KMS-11 (cell line): ENCODE measurements around the gene CAP1.

Experiments
- H2AFZ ChIP-seq: fragments of 200-600 bp; sonication (generic); 2 replicates; pipeline ENCODE4 v1.6.1; 2016; ENCODE audit warnings: antibody characterized with exemption, mixed run types, low read depth
- H3K27ac ChIP-seq: fragments of 200-600 bp; sonication (generic); 2 replicates; pipeline ENCODE4 v1.6.1; 2016; ENCODE audit warnings: mild to moderate bottlenecking, mixed run types
- H3K27me3 ChIP-seq: fragments of 200-600 bp; sonication (generic); 2 replicates; pipeline ENCODE4 v1.6.1; 2017; ENCODE audit warnings: mild to moderate bottlenecking, low read depth, mixed run types, moderate library complexity; ENCODE audit not compliant: insufficient read depth
- H3K36me3 ChIP-seq: fragments of 200-600 bp; sonication (generic); 2 replicates; pipeline ENCODE4 v1.6.1; 2017; ENCODE audit warnings: mild to moderate bottlenecking, mixed run types; ENCODE audit not compliant: insufficient read depth
- H3K4me1 ChIP-seq: fragments of 200-600 bp; sonication (generic); 2 replicates; pipeline ENCODE4 v1.6.1; 2016; ENCODE audit warnings: mild to moderate bottlenecking, low read depth, mixed run types; ENCODE audit not compliant: poor library complexity, severe bottlenecking
- H3K4me2 ChIP-seq: fragments of 200-600 bp; sonication (generic); 2 replicates; pipeline ENCODE4 v1.7.0; 2016; ENCODE audit warnings: mild to moderate bottlenecking, mixed run types
- H3K4me3 ChIP-seq: fragments of 200-600 bp; sonication (generic); IDR thresholded peaks from 2 replicates; pipeline ENCODE4 v1.6.1; 2017; ENCODE audit warnings: low read depth, low read length, mixed read lengths; ENCODE audit not compliant: insufficient read depth
- H3K79me2 ChIP-seq: fragments of 200-600 bp; sonication (generic); 2 replicates; pipeline ENCODE4 v1.6.1; 2016; ENCODE audit warnings: low read depth, mixed run types; ENCODE audit not compliant: insufficient read depth
- H3K9ac ChIP-seq: fragments of 200-600 bp; sonication (generic); 2 replicates; pipeline ENCODE4 v1.6.1; 2016; ENCODE audit warnings: mild to moderate bottlenecking, mixed run types
- H4K20me1 ChIP-seq: fragments of 200-600 bp; sonication (generic); 2 replicates; pipeline ENCODE4 v1.6.1; 2016; ENCODE audit warnings: mild to moderate bottlenecking, mixed run types; ENCODE audit not compliant: insufficient read depth
- TF ChIP-seq, protein P1 (sequence below): fragments of 200-600 bp; sonication (generic); conservative IDR thresholded peaks from 2 replicates; pipeline ENCODE4 v1.6.1; 2017; ENCODE audit warnings: low read depth, mild to moderate bottlenecking, antibody characterized with exemption, low read length, moderate library complexity, mixed read lengths

The CAP1 gene

DNA sequence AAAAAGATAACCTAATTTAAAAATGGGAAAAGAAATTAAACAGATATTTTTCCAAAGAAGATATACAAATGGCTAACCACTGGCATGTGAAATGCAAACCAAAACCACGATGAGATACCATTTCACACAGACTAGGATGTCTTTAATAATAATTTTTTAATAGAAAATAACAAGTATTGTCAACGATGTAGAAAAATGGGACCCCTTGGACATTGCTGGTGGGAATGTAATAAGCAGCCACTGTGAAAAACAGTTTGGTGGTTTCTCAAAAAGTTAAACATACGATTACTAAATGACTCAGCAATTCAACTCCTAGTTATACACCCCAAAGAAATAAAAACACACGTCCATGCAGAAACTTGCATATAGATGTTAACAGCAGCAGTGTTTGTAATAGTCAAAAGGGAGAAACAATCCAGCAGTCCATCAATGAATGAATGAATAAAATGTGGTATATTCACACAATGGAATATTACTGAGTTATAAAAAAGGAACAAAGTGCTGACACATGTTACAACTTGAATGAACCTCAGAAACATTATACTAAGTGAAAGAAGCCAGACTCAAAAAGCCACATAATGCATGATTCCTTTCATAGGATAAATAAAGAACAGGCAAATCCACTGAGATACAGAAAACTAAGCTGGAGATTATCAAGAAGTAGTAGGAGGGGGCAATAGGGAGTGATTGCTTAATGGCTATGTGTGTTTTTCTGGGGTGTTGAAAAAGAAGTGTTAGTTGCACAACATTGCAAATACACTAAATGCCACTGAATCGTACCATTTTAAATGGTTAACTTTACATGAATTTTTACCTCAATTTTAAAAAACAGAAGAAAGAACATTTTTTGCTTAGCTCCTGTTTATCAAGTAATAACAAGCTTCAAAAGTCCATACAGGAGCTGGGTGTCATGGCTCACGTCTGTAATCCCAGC, 52.4 kb downstream of the CAP1 start:
- Histone ChIP-seq H3K36me3 (no peaks in the 10 kb centered on the region), H3K27ac (no peak overlapping the region), H3K4me2 (no peak overlapping the region), H3K4me3 (no peak overlapping the region), H3K79me2 (peaks cover 24% of the 10 kb centered on the region; the same call in 1 of the 2 replicates), H2AFZ (no peak overlapping the region), H3K9ac (no peak overlapping the region), H3K27me3 (no peaks in the 10 kb centered on the region), H4K20me1 (no peaks in the 10 kb centered on the region), H3K4me1 (peaks cover 21% of the 10 kb centered on the region)
- TF ChIP-seq, protein P1, sequence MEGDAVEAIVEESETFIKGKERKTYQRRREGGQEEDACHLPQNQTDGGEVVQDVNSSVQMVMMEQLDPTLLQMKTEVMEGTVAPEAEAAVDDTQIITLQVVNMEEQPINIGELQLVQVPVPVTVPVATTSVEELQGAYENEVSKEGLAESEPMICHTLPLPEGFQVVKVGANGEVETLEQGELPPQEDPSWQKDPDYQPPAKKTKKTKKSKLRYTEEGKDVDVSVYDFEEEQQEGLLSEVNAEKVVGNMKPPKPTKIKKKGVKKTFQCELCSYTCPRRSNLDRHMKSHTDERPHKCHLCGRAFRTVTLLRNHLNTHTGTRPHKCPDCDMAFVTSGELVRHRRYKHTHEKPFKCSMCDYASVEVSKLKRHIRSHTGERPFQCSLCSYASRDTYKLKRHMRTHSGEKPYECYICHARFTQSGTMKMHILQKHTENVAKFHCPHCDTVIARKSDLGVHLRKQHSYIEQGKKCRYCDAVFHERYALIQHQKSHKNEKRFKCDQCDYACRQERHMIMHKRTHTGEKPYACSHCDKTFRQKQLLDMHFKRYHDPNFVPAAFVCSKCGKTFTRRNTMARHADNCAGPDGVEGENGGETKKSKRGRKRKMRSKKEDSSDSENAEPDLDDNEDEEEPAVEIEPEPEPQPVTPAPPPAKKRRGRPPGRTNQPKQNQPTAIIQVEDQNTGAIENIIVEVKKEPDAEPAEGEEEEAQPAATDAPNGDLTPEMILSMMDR = no peak

DNA sequence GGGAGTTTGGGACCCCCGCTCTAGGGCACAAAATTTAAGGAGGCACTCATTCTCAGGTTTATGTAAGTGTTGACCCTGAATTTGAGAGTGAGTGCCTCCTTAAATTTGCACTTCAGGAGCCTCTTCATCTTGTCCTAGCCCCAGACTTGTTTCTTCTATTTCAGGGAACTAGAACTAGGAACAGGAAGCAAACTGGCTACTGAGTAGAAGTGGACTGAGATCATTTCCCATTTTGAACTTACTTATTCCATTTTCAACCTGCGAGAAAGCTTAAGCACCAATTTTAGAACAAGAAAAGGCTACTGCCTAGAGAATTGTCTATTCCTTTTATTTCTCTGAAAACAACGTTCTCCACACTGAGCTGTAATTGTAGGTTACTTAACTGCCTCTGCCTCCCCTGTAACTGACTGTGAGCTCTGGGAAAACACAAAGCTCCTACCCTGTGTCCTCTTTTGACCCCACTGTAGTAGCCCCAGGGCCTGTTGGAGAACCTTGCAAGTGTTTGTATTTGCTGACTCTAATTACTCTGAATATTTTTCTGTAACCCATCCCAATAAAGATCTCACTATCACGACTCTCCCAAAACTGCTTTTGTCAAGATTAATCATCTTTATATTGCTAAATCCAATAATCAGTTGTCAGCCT, 54.1 kb downstream of the CAP1 start:
- Histone ChIP-seq H3K79me2 (peaks cover 24% of the 10 kb centered on the region; the same call in 1 of the 2 replicates), H3K4me1 (peaks cover 22% of the 10 kb centered on the region), H3K27me3 (no peaks in the 10 kb centered on the region), H4K20me1 (no peaks in the 10 kb centered on the region), H3K27ac (no peak overlapping the region), H3K9ac (no peak overlapping the region), H3K4me3 (no peak overlapping the region), H2AFZ (no peak overlapping the region), H3K4me2 (no peak overlapping the region), H3K36me3 (no peaks in the 10 kb centered on the region)
- TF ChIP-seq, protein P1 = no peak

DNA sequence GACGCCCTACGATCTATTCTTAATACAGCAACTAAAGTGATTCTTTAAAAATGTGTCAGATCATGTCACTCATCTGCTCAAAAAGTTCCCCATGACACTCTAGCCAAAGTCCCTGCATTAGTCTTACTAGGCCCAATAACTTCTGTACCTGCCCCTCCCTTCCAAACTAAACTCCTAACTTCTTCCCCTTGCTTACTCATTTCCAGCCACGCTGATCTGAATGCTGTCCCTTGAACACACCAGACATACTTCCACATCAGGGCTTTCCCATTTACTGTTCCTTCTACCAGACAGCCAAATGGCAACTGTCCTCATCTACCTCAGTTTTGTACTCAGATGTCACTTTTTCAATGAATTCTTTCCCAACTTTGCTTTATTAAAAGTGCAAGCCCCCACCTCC, 55.3 kb downstream of the CAP1 start:
- Histone ChIP-seq H3K36me3 (no peaks in the 10 kb centered on the region), H4K20me1 (no peaks in the 10 kb centered on the region), H3K79me2 (peaks cover 24% of the 10 kb centered on the region; the same call in 1 of the 2 replicates), H3K4me1 (peaks cover 22% of the 10 kb centered on the region), H3K27ac (no peak overlapping the region), H2AFZ (no peak overlapping the region), H3K9ac (no peak overlapping the region), H3K4me3 (no peak overlapping the region), H3K4me2 (peak overlapping the region; percentile 100; the same call in 1 of the 2 replicates), H3K27me3 (no peaks in the 10 kb centered on the region)
- TF ChIP-seq, protein P1 = no peak

DNA sequence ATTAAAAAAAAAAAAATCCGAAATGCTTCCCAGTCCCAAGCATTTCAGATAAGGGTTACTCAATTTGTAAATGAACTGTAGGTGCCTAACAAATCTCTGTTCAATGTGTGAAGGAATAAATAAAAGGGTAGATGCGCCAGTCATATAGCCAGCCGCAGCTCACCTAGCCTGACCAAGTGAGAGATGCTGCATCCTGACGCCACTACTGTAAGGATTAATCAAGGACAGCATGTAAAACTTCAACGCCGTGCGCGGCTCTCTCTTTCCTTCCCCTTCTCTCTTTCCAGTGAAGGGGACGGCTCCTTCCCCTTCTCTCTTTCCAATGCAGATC, 56.1 kb downstream of the CAP1 start:
- peak overlapping the region; percentile 100 for H3K4me2 ChIP-seq
- H3K79me2 ChIP-seq = peaks cover 24% of the 10 kb centered on the region; the same call in 1 of the 2 replicates
- peak overlapping the region; percentile 89 for H3K4me3 ChIP-seq
- no peaks in the 10 kb centered on the region for H4K20me1 ChIP-seq
- peaks cover 22% of the 10 kb centered on the region for H3K4me1 ChIP-seq
- H3K9ac ChIP-seq = peak overlapping the region; percentile 85
- TF ChIP-seq, protein P1 = no peak
- no peaks in the 10 kb centered on the region for H3K36me3 ChIP-seq
- H3K27ac ChIP-seq = peak overlapping the region; percentile 55; the same call in 1 of the 2 replicates
- no peaks in the 10 kb centered on the region for H3K27me3 ChIP-seq
- peak overlapping the region; percentile 100 for H2AFZ ChIP-seq
